Sigmoid colon (tissue), 4 donors: ENCODE data around the gene FBXO46.

ENCODE experiments used
- EP300 ChIP-seq, 4 donors: sonication (generic); formaldehyde crosslinking; IDR thresholded peaks; one replicate each; pipeline ENCODE4 v1.6.1; 2017; ENCODE audit warnings: antibody characterized with exemption in 4 of 4
- POLR2A ChIP-seq, 2 donors: fragments of 450-650 bp; IDR thresholded peaks; one replicate each; pipeline ENCODE4 v1.6.1; 2016; ENCODE audit warnings: antibody characterized with exemption in 2 of 2, mild to moderate bottlenecking in 2 of 2, moderate library complexity in 2 of 2
- TF ChIP-seq, protein P1 (sequence below), 4 experiments: fragments of 450-650 bp in 3 of 4; fragments of 200-600 bp in 1 of 4; IDR thresholded peaks; one replicate each; pipeline ENCODE4 v1.5.1; 2016 to 2019; ENCODE audit warnings: antibody characterized with exemption in 4 of 4, mild to moderate bottlenecking in 3 of 4, moderate library complexity in 2 of 4

DNA sequence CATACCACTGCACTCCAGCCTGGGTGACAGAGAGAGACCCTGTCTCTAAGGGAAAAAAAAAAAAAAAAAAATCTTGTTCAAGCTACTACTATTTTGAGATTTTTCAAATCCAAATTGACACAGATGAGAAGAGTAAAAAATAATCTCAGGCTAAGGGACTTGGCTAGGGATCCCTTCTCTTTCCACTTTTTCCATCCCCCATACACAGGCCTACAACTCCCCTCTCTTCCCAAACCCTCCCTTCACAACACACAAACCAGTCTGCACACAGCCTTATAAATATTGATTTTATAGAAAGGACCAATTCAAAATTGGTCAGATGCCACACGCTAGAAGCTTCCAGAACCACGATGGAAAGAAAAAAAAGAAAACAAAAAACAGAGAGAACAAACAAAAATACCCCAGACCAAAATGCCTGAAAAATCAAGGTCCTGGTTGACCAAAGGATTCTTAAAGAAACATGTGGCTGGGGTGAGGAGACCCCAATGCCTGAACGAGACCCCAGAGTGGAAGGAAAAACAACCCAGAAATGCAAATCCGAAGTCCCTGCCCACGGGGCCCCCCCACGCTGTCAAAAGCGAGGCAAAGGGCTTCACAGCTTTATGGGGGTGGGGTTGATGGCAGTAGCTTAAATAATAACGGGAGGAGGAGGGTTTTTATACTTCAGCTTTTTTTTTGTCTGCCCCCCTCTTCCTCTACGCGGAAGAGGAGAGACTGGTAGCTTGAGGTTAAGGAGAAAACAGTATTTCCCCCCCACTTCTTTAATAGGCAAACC is 20.2 kb downstream of the FBXO46 start:
- TF ChIP-seq POLR2A (IDR thresholded peaks at IDR 0.05): no peak
- no peak for TF ChIP-seq EP300 (IDR thresholded peaks at IDR 0.05)
- TF ChIP-seq, protein P1, sequence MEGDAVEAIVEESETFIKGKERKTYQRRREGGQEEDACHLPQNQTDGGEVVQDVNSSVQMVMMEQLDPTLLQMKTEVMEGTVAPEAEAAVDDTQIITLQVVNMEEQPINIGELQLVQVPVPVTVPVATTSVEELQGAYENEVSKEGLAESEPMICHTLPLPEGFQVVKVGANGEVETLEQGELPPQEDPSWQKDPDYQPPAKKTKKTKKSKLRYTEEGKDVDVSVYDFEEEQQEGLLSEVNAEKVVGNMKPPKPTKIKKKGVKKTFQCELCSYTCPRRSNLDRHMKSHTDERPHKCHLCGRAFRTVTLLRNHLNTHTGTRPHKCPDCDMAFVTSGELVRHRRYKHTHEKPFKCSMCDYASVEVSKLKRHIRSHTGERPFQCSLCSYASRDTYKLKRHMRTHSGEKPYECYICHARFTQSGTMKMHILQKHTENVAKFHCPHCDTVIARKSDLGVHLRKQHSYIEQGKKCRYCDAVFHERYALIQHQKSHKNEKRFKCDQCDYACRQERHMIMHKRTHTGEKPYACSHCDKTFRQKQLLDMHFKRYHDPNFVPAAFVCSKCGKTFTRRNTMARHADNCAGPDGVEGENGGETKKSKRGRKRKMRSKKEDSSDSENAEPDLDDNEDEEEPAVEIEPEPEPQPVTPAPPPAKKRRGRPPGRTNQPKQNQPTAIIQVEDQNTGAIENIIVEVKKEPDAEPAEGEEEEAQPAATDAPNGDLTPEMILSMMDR (IDR thresholded peaks at IDR 0.05): no peak
